Adrenal gland (tissue), 5 donors: ENCODE data around the gene MAGEE1.

Experiments
- CTCF ChIP-seq, 6 experiments: fragments of 450-650 bp in 4 of 6; fragments of 200-600 bp in 2 of 6; sonication (generic) in 1 of 6; IDR thresholded peaks; 1 replicate in 5 of 6; 2 replicates in 1 of 6; pipeline versions ENCODE4 v1.5.1 to v1.8.0; 2016 to 2021; ENCODE audit warnings: antibody characterized with exemption in 6 of 6, mild to moderate bottlenecking in 2 of 6, moderate library complexity in 1 of 6
- POLR2A ChIP-seq, 2 donors: fragments of 450-650 bp; IDR thresholded peaks; one replicate each; pipeline ENCODE4 v1.6.1; 2017; ENCODE audit warnings: antibody characterized with exemption in 2 of 2, mild to moderate bottlenecking in 2 of 2, moderate library complexity in 1 of 2
- donor health status: DM: no; HTN: no; CAD: no.

- TF ChIP-seq CTCF (IDR thresholded peaks at IDR 0.05): no peak
- TF ChIP-seq POLR2A (IDR thresholded peaks at IDR 0.05): no peak
Measured at GRCh38 chrX:76434103-76434741, 6.7 kb downstream of the MAGEE1 start.
